HepG2 (cell line): ENCODE measurements around the gene PDCD10. TPM values are rescaled to one million over a fixed set of nuclear protein-coding genes. Genes with fewer than 3 reads are reported as not detected.

Experiments
- KDM1A ChIP-seq: IDR thresholded peaks from 2 replicates; pipeline ENCODE4 v1.6.1; 2016; ENCODE audit warnings: missing compliant biosample characterization
- MBD4 ChIP-seq: IDR thresholded peaks from 2 replicates; pipeline ENCODE4 v1.6.1; 2012; ENCODE audit warnings: low read length, inconsistent platforms, borderline replicate concordance
- MTF2 ChIP-seq: sonication (generic); formaldehyde crosslinking; IDR thresholded peaks from 2 replicates; pipeline ENCODE4 v1.5.0; 2020; ENCODE audit warnings: missing genetic modification reagents, borderline replicate concordance
- NFE2 ChIP-seq: sonication (generic); formaldehyde crosslinking; IDR thresholded peaks from 2 replicates; pipeline ENCODE4 v1.4.0; 2020; ENCODE audit warnings: missing genetic modification reagents
- TCF7L2 ChIP-seq: IDR thresholded peaks from 2 replicates; pipeline ENCODE4 v1.6.1; 2011; ENCODE audit warnings: mild to moderate bottlenecking, low read depth, low read length, moderate library complexity
- ZBTB7A ChIP-seq: sonication (generic); formaldehyde crosslinking; IDR thresholded peaks from 2 replicates; pipeline ENCODE4 v1.8.0; 2022; ENCODE audit warnings: mild to moderate bottlenecking, missing genetic modification reagents
- ZNF781 ChIP-seq: sonication (generic); formaldehyde crosslinking; IDR thresholded peaks from 2 replicates; pipeline ENCODE4 v1.5.1; 2020; ENCODE audit warnings: borderline replicate concordance, mild to moderate bottlenecking, missing genetic modification reagents; ENCODE audit errors: not compliant biosample characterization
- ZNF816 ChIP-seq: sonication (generic); formaldehyde crosslinking; IDR thresholded peaks from 2 replicates; pipeline ENCODE4 v1.8.0; 2022; ENCODE audit warnings: missing genetic modification reagents, mild to moderate bottlenecking, borderline replicate concordance
- polyA plus RNA-seq, 8 experiments: library from polyadenylated mRNA; depleted of rRNA in 3 of 8; stranded (reverse) in 7 of 8; unstranded in 1 of 8; fragments of >200 nt; fragmentation: Illumina TruSeq in 4 of 8; extraction: Trizol in 4 of 8; gene quantifications; 2 replicates each; pipeline versions ENCODE4 v1.2.1 to v1.2.3, GENCODE V29; 2011 to 2016; ENCODE audit warnings: low read depth in 4 of 8, missing spikeins in 1 of 8, mixed read lengths in 1 of 8; ENCODE audit not compliant: insufficient read depth in 1 of 8
- total RNA-seq, 5 experiments: library from RNA; depleted of rRNA; stranded (reverse); fragments of >200 nt; fragmentation: Illumina TruSeq; extraction: Trizol; gene quantifications; 2 replicates each; pipeline ENCODE4 v1.2.3, GENCODE V29; 2016; ENCODE audit warnings: low read depth in 1 of 5
- TF ChIP-seq, protein P1 (sequence below): fragments of 450-650 bp; IDR thresholded peaks from 2 replicates; pipeline ENCODE4 v1.6.1; 2017; ENCODE audit warnings: mild to moderate bottlenecking
- TF ChIP-seq, protein P2 (sequence below): sonication (generic); formaldehyde crosslinking; IDR thresholded peaks from 2 replicates; pipeline ENCODE4 v1.4.0; 2020; ENCODE audit warnings: missing genetic modification reagents
- TF ChIP-seq, protein P3 (sequence below), 2 experiments: sonication (generic) in 1 of 2; formaldehyde crosslinking in 1 of 2; IDR thresholded peaks; 2 replicates each; pipeline versions ENCODE4 v1.4.0 to v1.6.1; 2018 to 2020; ENCODE audit warnings: missing genetic modification reagents in 2 of 2, borderline replicate concordance in 1 of 2, low read depth in 1 of 2, mild to moderate bottlenecking in 1 of 2, missing biosample characterization in 1 of 2
- TF ChIP-seq, protein P4 (sequence below): IDR thresholded peaks from 2 replicates; pipeline ENCODE4 v1.4.0; 2020; ENCODE audit warnings: mild to moderate bottlenecking, missing genetic modification reagents
- TF ChIP-seq, protein P5 (sequence below): sonication (generic); formaldehyde crosslinking; IDR thresholded peaks from 2 replicates; pipeline ENCODE4 v1.4.0; 2020; ENCODE audit warnings: missing genetic modification reagents, low read depth, mild to moderate bottlenecking, borderline replicate concordance
- TF ChIP-seq, protein P6 (sequence below): sonication (generic); formaldehyde crosslinking; IDR thresholded peaks from 2 replicates; pipeline ENCODE4 v1.4.0; 2020; ENCODE audit warnings: low read depth, mild to moderate bottlenecking, missing genetic modification reagents

The PDCD10 gene
- total and polyA plus RNA-seq, 2 of the 13 experiments (the other 11 are each of a cell fraction or from before 2014, with no cell fraction given) = 48.5 to 53.9 TPM

DNA sequence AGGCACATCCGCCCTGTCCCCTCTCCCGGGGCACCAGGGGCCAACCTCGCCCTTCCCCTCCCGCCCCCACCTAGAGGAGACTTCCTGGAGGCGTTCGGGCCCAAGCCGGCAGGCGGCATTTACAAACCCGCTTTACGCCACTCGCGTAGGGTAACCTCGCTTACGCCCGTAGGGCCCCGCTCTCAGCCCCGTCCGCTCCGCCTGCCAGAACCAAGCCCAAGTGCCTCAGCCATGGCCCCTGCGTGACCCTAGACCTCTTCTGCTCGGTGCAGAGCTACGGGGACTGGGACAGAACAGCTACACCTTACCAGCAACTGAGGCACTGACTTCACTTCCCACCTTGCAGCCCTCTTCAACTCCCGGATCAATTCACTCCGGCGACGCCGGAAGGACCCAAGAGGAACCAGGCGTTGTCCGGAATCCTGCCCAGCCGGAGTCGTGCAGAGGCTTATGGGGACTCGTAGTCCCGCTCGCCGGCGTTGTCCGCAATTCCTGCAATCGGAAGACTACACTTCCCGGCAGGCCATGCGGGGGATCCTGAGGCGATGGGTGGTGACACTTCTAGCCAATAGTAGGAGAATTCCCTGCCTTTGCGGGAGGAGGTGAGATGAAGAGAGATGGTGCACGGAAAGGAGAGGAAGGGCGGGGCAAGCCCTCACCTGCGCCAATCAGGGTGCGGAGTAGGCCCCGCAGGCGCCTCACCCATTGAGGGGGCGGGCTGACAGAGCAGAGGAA lies at the start of gene PDCD10 (continued):
- TF ChIP-seq, protein P1, sequence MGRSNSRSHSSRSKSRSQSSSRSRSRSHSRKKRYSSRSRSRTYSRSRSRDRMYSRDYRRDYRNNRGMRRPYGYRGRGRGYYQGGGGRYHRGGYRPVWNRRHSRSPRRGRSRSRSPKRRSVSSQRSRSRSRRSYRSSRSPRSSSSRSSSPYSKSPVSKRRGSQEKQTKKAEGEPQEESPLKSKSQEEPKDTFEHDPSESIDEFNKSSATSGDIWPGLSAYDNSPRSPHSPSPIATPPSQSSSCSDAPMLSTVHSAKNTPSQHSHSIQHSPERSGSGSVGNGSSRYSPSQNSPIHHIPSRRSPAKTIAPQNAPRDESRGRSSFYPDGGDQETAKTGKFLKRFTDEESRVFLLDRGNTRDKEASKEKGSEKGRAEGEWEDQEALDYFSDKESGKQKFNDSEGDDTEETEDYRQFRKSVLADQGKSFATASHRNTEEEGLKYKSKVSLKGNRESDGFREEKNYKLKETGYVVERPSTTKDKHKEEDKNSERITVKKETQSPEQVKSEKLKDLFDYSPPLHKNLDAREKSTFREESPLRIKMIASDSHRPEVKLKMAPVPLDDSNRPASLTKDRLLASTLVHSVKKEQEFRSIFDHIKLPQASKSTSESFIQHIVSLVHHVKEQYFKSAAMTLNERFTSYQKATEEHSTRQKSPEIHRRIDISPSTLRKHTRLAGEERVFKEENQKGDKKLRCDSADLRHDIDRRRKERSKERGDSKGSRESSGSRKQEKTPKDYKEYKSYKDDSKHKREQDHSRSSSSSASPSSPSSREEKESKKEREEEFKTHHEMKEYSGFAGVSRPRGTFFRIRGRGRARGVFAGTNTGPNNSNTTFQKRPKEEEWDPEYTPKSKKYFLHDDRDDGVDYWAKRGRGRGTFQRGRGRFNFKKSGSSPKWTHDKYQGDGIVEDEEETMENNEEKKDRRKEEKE = no peak
- TF ChIP-seq, protein P2, sequence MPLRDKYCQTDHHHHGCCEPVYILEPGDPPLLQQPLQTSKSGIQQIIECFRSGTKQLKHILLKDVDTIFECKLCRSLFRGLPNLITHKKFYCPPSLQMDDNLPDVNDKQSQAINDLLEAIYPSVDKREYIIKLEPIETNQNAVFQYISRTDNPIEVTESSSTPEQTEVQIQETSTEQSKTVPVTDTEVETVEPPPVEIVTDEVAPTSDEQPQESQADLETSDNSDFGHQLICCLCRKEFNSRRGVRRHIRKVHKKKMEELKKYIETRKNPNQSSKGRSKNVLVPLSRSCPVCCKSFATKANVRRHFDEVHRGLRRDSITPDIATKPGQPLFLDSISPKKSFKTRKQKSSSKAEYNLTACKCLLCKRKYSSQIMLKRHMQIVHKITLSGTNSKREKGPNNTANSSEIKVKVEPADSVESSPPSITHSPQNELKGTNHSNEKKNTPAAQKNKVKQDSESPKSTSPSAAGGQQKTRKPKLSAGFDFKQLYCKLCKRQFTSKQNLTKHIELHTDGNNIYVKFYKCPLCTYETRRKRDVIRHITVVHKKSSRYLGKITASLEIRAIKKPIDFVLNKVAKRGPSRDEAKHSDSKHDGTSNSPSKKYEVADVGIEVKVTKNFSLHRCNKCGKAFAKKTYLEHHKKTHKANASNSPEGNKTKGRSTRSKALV (CRISPR knock-in tag) = no peak
- TF ChIP-seq ZBTB7A (peak; percentile 20; the same call in 1 of the 2 replicates), KDM1A (CRISPR knock-in tag) (no peak), MTF2 (no peak), MBD4 (no peak), TCF7L2 (no peak), ZNF781 (no peak), NFE2 (CRISPR knock-in tag) (no peak), ZNF816 (CRISPR knock-in tag) (no peak)
- TF ChIP-seq, protein P3, sequence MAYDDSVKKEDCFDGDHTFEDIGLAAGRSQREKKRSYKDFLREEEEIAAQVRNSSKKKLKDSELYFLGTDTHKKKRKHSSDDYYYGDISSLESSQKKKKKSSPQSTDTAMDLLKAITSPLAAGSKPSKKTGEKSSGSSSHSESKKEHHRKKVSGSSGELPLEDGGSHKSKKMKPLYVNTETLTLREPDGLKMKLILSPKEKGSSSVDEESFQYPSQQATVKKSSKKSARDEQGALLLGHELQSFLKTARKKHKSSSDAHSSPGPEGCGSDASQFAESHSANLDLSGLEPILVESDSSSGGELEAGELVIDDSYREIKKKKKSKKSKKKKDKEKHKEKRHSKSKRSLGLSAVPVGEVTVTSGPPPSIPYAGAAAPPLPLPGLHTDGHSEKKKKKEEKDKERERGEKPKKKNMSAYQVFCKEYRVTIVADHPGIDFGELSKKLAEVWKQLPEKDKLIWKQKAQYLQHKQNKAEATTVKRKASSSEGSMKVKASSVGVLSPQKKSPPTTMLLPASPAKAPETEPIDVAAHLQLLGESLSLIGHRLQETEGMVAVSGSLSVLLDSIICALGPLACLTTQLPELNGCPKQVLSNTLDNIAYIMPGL (CRISPR knock-in tag; IDR thresholded peaks at IDR 0.05; ENCODE audit: borderline replicate concordance in 1 of 2, low read depth in 1 of 2) = peak; percentile 26 to 43; a peak in 2 of 4 replicates
- TF ChIP-seq, protein P4, sequence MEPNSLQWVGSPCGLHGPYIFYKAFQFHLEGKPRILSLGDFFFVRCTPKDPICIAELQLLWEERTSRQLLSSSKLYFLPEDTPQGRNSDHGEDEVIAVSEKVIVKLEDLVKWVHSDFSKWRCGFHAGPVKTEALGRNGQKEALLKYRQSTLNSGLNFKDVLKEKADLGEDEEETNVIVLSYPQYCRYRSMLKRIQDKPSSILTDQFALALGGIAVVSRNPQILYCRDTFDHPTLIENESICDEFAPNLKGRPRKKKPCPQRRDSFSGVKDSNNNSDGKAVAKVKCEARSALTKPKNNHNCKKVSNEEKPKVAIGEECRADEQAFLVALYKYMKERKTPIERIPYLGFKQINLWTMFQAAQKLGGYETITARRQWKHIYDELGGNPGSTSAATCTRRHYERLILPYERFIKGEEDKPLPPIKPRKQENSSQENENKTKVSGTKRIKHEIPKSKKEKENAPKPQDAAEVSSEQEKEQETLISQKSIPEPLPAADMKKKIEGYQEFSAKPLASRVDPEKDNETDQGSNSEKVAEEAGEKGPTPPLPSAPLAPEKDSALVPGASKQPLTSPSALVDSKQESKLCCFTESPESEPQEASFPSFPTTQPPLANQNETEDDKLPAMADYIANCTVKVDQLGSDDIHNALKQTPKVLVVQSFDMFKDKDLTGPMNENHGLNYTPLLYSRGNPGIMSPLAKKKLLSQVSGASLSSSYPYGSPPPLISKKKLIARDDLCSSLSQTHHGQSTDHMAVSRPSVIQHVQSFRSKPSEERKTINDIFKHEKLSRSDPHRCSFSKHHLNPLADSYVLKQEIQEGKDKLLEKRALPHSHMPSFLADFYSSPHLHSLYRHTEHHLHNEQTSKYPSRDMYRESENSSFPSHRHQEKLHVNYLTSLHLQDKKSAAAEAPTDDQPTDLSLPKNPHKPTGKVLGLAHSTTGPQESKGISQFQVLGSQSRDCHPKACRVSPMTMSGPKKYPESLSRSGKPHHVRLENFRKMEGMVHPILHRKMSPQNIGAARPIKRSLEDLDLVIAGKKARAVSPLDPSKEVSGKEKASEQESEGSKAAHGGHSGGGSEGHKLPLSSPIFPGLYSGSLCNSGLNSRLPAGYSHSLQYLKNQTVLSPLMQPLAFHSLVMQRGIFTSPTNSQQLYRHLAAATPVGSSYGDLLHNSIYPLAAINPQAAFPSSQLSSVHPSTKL (CRISPR knock-in tag) = 0 out of 2 replicates have a peak, but pooled peaks have one; percentile 9
- TF ChIP-seq, protein P5, sequence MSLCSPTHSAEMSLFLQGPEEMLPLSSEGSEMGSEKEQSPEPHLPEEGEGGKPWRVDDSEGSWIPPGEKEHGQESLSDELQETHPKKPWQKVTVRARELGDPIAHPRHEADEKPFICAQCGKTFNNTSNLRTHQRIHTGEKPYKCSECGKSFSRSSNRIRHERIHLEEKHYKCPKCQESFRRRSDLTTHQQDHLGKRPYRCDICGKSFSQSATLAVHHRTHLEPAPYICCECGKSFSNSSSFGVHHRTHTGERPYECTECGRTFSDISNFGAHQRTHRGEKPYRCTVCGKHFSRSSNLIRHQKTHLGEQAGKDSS (CRISPR knock-in tag) = no peak; the same call in 1 of the 2 replicates
- TF ChIP-seq, protein P6, sequence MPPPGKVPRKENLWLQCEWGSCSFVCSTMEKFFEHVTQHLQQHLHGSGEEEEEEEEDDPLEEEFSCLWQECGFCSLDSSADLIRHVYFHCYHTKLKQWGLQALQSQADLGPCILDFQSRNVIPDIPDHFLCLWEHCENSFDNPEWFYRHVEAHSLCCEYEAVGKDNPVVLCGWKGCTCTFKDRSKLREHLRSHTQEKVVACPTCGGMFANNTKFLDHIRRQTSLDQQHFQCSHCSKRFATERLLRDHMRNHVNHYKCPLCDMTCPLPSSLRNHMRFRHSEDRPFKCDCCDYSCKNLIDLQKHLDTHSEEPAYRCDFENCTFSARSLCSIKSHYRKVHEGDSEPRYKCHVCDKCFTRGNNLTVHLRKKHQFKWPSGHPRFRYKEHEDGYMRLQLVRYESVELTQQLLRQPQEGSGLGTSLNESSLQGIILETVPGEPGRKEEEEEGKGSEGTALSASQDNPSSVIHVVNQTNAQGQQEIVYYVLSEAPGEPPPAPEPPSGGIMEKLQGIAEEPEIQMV (CRISPR knock-in tag) = peak; percentile 97
